G401.6 (cell line): ENCODE results near the gene NNAT.
"Not testable (repeated sequence)": the region's sequence is repeated elsewhere in the genome, so short reads cannot be mapped to it uniquely, and the experiment has no call there.

ENCODE experiments used
- FAIRE-seq: peaks from 2 replicates; lab custom pipeline; 2012; peaks lifted over from hg19 to GRCh38; lab: Jason Lieb, UNC

NNAT gene

DNA sequence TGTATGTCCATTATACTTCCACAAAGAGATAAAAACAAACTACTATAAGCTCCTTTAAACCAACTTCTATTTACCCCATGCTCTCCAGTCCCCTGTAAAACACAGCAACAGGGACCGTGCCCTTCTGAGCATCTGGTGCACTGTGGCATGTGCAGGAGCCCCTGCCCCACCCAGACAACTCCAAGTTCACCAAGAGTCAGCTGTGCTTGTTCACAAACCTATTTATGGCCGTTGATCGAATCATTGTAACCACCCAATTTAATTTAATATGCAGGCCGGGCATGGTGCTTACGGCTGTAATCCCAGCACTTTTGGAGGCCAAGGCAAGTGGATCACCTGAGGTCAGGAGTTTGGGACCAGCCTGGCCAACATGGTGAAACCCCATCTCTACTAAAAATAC, 20.3 kb downstream of the NNAT start:
- FAIRE-seq = no peak

DNA sequence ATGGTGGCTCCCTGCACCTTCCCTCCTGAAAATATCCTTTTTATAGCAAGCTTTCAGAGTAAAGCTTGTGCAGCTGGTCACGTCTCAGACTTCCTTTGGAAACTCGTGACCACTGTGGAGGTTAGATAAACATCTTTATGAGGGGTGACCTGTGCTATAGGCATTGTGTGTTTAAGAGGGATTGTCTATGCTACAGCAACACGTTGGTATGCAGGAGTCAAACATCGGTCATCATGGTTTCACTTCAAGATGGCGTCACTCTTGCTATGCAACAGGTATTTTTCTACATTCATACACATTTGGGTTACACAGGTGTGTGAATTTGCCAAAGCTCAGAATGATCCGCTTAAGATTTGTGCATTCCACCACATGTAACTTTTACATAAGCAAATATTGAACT, 21.2 kb downstream of the NNAT start:
- FAIRE-seq = no peak

DNA sequence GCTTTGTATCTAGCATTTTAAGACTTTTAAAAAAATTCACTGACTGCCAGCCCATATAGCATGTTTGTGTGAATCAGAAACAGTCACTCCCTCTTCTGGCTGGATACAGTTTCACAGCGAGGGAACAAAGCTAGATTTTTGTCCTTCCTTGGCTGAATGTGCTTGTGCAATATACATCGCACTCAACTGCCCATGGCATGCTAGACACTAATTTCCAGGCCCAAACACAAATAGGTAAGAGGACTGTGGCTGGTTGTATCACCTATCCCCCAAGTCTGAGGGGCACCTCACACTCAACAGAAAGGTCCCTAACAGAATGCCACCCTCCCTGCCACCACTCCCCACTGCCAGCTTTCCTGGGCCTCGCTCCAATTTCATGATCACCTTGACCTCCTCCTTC, 22.8 kb downstream of the NNAT start:
- FAIRE-seq = peak; percentile 89

DNA sequence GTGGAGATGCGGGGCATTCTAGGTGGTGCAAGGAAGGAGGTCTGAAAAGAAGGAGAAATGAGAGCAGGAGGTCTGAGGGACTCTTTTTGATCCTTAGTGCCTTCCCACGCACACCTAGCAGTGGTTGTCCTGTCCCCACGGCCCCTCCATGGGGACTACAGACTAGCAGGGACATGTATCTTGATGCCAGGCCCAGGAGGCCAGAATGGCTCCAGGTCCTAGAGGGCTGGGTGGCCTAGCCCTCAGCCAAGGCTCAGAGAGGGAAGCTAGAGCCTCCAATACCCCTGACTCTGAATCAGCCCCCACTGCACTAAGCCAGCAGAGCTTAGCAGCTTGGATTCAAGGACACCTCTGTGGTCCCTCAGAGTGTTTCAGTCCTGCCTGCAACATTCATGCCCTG, 23.3 kb downstream of the NNAT start:
- FAIRE-seq = no peak

DNA sequence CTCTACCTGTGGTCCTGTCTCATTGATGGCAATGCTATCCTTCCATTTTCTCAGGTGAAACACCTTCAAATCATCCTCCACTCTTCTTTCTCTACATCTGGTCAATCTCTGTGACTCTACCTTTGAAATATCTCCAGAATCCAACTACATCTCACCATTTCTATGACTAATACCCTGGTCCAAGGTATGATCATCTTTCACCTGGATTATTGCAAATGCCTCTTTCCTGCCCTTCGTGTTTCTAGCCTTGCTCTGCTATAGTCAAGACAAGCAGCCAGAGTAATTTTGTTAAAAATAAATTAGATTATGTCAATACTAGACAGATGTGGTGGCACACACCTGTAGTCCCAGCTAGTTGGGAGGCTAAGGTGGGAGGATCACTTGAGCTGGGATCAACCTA, 24.5 kb downstream of the NNAT start:
- FAIRE-seq = no peak

DNA sequence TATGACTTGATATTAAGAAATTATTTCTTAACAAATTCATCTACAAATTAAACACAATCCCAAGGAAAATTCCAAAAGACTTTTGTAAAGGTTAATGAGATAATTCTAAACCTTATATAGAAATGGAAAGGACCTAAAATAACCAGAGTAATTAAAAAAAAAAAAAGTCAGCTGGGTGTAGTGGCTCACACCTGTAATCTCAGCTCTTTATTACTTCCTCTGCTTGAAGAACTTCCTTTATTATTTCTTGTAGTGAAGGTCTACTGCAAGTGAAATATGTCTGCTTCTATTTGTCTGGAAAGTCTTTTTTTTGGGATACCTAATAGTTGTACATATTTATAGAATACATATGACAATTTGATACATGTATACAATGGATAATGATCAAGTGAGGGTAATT, 26.9 kb downstream of the NNAT start:
- FAIRE-seq = no peak

DNA sequence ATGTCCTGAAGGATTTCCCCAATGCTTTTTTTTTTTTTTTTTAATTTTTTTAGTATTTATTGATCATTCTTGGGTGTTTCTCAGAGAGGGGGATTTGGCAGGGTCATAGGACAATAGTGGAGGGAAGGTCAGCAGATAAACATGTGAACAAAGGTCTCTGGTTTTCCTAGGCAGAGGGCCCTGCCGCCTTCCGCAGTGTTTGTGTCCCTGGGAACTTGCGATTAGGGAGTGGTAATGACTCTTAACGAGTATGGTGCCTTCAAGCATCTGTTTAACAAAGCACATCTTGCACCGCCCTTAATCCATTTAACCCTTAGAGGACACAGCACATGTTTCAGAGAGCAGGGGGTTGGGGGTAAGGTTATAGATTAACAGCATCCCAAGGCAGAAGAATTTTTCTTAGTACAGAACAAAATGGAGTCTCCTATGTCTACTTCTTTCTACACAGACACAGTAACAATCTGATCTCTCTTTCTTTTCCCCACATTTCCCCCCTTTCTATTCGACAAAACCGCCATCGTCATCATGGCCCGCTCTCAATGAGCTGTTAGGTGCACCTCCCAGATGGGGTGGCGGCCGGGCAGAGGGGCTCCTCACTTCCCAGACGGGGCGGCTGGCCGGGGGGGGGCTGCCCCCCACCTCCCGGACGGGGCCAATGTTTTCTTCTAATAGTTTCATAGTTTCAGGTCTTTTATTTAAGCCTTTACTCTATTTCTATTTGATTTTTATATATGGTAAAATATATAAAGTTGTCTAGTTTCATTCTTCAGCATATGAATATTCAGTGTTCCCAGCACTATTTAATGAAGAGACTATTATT, 29.3 kb downstream of the NNAT start:
- not testable (repeated sequence) for FAIRE-seq

DNA sequence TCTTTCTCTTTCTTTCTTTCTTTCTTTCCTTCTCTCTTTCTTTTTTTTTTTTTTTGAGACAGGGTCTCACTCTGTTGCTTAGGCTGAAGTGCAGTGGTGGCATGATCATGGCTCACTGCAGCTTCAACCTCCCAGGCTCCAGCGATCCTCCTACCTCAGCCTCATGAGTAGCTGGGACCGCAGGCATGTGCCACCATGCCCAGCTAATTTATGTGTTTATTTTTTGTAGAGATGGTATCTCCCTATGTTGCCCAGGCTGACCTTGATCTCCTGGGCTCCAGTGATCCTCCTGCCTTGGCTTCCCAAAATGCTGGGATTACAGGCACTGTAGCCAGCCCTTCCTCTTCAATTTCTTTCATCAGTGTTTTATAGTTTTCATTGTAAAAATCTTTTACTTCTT, 30.6 kb downstream of the NNAT start:
- not testable (repeated sequence) for FAIRE-seq

DNA sequence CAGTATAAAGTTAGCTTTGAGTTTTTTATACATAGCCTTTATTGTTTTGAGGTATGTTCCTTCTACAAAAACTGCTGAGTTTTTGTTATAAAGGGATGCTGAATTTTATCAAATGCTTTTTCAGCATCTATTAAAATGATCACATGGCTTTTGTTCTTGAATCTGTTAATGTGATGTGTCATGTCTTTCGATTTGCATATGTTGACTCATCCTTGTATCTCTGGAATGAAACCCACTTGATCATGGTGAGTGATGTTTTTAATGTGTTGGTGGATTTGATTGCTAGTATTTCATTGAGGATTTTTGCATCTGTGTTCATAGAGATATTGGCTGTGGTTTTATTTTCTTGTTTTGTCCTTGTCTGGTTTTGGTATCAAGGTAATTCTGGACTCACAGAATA, 31.4 kb downstream of the NNAT start:
- no peak for FAIRE-seq

DNA sequence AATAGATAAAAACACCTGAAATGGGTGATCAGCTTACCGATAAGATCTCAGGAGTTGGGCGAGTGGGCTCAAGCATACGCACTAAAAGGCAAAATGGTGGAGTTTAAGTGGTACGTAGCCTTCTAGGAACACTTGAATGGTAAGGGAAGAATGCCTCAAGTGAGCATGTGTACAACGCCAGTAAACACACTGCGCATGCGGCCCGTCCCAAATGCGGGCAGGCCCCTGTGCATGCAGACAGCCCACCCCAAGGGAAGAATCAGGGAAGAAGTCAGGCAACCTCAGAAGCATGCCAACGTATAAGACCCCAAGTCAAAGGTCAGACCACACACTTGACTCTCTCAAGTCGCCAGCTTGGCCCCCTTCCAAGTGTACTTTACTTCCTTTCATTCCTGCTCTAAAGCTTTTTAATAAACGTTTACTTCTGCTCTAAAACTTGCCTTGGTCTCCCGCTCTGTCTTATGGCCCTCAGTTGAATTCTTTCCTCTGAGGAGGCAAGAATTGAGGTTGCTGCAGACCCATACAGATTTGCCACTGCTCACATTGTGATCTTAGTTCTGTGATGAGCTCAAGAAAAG, 33.8 kb downstream of the NNAT start:
- FAIRE-seq = not testable (repeated sequence)

DNA sequence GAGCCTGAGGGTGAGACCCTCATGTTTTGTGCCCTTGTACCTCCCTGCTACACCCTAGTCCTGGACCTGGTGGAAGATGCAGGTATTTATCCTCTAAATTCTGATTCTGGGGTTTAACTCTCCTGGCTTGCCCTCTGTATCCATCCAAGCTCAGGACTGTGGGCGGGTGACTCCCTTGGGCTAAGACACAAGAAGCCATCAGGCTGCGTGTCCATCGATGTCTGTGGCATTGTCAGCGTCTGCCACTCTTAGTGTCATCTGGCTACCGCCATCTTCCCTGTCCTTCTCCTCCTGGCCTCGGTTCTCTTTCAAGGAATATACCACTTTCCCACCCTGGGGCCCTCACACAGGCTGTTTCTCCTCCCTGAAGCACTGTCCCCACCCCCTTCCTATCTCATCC, 35.5 kb downstream of the NNAT start:
- no peak for FAIRE-seq

DNA sequence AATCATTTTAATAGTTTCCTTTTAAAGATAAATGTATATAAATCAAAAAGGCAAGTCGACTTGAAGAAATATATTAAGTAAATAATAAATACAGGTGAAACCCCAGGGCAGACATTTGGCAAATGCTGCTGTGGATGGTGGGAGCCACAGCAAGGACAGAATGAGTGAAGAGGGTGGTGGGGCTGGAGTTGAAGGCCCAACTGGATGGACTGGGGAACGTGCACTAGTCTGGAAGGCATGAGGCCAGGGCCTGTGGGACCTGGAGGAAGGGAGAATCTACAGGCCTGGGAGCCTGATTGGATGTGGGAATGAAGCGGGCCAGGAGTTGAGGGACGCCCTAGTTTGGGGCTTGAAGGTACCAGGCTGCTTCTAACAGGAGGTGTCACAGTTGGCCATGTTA, 37.3 kb downstream of the NNAT start:
- FAIRE-seq = no peak

DNA sequence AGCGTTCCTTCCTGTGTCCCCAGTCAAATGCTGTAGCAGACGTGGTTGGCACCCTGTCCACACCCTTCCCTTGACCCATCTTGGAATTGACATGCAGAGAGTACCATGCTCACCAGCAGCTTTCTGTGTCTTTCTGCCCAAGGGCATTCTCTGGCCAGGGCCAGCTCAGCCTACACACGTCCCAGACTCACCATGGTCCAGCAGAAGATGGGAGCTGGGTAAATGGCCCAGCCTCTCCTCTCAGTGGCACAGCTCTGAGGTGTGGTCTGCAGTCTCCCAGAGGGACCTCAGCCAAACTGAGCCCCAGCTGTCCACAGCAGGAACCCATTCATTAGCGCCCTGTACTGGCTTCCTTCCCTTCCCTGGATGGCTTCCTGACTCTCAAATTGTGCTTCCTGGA, 37.7 kb downstream of the NNAT start:
- no peak for FAIRE-seq

DNA sequence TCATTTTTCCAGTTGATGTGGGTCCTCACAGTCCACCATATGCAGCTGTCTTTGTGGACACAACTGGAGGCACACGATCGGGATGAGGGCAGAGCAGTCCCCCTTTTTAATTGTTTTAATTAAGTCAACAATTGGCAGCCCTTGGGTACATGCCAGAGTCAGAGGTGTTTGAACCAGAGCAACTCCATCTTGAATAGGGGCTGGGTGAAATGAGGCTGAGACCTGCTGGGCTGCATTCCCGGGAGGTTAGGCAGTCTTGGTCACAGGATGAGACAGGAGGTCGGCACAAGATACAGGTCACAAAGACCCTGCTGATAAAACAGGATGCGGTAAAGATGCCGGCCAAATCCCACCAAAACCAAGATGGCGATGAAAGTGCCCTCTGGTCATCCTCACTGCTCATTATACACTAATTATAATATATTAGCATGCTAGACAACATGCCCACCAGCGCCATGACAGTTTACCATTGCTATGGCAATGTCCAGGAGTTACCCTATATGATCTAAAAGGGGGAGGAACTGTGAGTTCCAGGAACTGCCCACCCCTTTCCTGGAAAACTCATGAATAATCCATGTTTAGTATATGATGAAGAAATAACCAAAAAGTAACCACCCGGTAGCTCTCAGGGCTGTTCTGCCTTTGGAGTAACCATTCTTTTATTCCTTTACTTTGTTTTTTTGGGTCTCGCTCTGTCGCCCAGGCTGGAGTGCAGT, 38.4 kb downstream of the NNAT start:
- FAIRE-seq = no peak

DNA sequence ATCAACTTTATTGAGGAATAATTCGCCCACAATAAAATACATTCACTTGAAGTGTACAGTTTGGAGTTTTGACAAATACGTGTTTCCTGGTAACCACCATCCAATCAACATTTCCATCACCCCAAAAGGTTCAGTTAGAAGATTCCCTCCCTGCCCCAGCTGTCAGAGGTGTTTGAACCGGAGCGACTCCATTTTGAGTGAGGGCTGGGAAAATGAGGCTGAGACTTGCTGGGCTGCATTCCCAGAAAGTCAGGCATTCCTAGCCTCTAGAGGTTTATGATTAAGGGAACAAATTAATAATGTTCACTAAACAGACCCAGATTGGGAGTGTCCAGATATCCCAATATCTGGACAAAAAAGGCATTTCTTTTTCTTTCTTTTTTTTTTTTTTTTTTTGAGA, 39.6 kb downstream of the NNAT start:
- no peak for FAIRE-seq

DNA sequence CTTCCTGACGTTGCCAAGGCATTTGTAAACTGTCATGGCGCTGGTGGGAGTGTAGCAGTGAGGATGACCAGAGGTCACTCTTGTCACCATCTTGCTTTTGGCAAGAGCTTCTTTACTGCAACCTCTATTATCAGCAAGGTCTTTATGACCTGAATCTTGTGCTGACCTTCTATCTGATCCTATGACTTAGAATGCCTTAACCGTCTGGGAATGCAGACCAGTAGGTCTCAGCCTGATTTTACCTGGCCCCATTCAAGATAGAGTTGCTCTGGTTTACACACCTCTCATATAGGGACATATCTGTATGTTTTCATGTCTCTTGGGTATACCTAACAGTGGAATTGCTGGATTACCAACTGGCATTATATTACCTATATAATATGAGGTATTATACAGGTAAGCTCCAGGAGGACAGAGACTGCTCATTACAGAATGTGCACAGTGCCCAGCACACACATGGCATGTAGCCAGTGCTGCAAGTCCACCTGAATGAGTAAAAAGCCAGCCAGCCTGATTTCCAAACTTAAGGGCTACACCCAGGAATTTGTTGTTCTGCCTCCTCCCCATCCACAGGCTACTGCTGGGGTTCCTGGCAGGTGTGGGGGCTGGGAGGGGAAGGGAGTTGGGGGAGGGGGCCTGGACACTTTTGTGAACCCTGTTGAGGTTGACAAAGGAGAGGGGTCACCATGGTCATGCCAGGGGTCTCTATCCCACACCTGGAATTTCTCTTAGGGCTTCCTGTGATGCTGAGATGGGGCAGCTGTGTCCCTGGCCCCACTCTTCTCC, 41.8 kb downstream of the NNAT start:
- FAIRE-seq = no peak

DNA sequence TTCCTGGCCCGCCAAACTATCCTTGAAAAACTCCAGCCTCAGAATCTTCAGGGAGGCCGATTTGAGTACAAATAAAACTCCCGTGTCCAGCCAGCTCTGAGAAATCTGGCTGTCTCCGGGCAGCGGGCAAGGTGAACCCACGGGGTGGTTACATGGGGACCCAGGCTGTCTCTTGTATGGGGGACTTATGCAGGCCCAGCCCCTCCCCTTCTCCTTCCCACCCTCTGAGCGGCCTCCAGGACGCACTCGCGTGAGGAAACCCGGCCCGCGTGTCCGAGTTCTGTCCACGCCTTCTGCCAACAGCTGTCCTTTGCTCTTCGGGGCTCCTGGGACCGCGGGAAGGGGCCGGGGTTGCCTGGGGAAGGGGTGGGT, 43.0 kb downstream of the NNAT start:
- no peak for FAIRE-seq

DNA sequence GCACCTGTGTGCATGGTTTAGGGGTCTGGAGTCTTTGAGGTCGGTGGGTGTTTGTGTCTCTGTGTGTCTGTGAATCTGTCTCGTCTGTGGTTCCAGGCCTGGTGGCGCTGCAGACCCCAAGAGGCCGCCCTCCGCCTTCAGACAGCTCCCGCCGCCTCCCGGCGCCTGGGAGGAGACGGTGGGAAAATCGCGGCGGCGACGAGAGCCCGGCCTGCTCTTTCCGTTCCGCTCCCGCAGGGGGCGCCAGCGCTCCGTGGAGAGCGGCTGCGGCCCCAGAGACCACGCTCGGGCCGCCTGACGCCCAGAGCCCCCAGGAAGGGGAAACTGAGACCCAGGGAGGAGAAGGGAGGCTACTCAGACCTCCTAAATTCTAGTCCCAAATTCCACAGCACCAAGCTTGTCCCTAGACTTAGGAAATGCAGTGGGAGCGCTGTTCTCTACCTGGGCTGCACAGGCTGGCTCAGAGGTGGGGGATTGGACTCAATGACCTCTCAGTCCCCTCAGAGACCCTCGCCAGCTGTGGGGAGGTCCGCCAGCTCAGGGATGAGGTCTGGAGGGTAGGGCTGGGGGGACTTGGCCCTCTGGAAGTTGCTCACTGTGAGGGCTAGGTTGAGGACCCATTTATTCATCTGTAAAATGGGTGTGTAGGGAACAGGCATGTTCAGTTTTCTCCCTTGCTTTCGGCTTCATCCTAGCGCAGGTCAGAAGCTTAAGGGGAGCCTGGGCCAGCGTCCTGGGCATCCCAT, 43.5 kb downstream of the NNAT start:
- no peak for FAIRE-seq

DNA sequence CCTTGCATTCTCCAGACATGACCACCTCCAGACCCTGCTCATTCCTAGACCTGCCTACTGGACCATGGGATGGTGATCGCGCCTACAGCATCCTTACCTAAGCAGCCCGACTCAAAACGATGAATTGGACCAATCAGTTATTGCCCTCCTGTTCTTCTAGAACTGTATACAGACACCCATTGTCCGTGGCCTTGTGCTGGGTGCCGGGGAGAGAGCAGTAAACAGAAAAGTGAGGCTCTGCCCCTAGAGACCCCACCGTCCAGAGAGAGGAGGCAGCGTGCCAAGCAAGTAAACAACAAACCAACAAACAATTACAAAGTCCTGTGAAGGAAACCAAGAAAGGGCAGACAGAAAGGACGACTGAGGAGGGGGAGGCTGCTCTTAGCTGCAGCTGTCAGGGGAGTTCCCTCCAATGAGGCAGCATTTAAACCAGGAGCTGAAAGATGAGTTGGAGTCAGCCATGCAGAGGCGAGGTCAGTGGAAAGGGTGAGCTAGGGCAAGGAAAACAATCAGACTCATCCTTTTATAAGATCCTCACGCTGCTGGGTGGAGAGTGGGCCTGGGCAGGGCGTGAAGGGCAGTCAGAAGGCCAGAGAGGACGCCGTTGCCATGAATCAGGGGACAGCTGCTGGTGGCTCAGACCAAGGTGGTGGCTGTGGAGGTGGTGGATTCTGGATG, 44.2 kb downstream of the NNAT start:
- no peak for FAIRE-seq

DNA sequence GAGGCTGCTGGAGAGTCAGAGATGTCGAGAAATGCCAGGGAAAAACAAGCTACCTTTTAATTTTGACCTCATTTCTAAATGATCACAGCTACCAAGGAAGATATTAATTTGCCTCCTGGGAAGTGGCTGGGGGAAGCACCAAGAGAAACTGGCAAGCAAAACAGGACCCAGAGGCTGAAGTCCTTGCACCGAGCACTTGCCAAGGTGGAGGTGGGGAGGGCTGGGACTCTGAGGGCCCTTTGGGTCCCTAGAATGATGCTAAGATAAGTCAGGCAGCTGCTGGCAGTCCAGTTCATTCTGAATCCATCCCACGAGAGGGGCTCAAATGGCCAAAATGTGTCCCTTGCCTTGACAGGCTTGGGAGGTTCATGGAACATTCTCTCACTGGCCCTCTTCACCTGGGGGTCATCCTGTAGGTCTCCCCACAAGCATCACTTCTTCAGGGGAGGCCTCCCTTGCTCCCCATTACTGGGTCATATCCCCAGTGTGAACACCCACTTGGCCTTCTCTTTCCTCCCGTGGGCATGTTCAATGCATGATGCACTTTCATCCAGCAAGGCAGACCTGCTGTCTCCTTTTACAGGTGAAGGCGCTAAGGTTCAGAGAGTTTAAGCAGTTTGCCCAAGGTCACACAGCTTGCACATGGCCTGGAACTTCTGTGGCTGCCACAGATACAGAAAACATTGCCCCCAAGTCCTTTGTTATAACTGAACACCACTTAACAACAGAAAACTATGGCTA, 45.7 kb downstream of the NNAT start:
- FAIRE-seq = no peak

DNA sequence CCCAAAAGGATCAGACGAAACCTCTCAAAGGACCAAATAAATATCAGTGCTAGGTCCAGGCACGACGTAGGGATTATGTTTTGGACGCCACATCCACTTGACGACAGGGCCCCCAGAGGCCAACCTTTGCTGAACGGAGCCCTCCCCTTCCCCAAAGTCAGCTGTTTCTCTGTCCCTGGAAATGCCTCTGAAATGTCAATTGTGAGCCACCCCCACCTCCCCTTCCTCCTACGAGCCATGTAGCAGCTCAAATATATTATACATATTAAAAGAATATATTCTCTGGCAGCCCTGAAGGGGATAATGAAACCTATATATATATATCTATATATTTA, 46.2 kb downstream of the NNAT start:
- no peak for FAIRE-seq
